Measurements from ENCODE around the gene GJD3. TPM values are rescaled to one million over a fixed set of nuclear protein-coding genes. Genes with fewer than 3 reads are reported as not detected.

Gene GJD3
- total RNA-seq, 1 experiment from 2014 or later = not detected

GRCh38 chr17:40338941-40339649, 25.4 kb downstream of the GJD3 start:
- DNase-seq = no peak
- 0 out of 2 replicates have a peak, but pooled peaks cover 2% of the 10 kb centered on the region for H4K20me1 ChIP-seq (ENCODE audit: insufficient read depth)
- no TSS peak for BruUV-seq (replicated peaks)
- H3K9me3 ChIP-seq (ENCODE audit: insufficient read depth, low read depth) = no peaks in the 10 kb centered on the region
- H3K4me1 ChIP-seq (replicated peaks; ENCODE audit: insufficient read depth) = peaks cover 25% of the 10 kb centered on the region
- no peak overlapping the region for H3K4me2 ChIP-seq
- ChIA-PET POLR2A (ENCODE audit: unreplicated experiment) (no interaction called here), CTCF (interaction anchor here (0.6 to 0.7 kb wide), 2 partner anchors 15 to 725 kb away, joined by 5 to 14 read pairs; no protein-coding TSS in a partner anchor)
- peaks cover 61% of the 10 kb centered on the region for H3K79me2 ChIP-seq (ENCODE audit: low read depth)
- H3K27ac ChIP-seq = no peak overlapping the region
- TF ChIP-seq EZH2 (IDR thresholded peaks at IDR 0.05; ENCODE audit: low read depth) (no peak), CTCF (conservative IDR thresholded peaks at IDR 0.05) (no peak)
- H3K27me3 ChIP-seq (ENCODE audit: insufficient read depth, low read depth) = no peaks in the 10 kb centered on the region
- H3F3A ChIP-seq (ENCODE audit: insufficient read depth, low read depth) = peaks cover 24% of the 10 kb centered on the region
- no peaks in the 10 kb centered on the region for H3K36me3 ChIP-seq (ENCODE audit: low read depth)
- H3K9me2 ChIP-seq (ENCODE audit: insufficient read depth) = no peaks in the 10 kb centered on the region
- H2AFZ ChIP-seq = no peak overlapping the region
- intact Hi-C loops (cut with micrococcal nuclease; ENCODE audit: unreplicated experiment) = no loop called here
- no peak overlapping the region for H3K4me3 ChIP-seq

GRCh38 chr17:40338058-40338457, 26.5 kb downstream of the GJD3 start:
- DNase-seq = no peak
- Histone ChIP-seq H3K36me3 (ENCODE audit: low read depth) (no peaks in the 10 kb centered on the region), H3K9me2 (ENCODE audit: insufficient read depth) (no peaks in the 10 kb centered on the region), H4K20me1 (ENCODE audit: insufficient read depth) (0 out of 2 replicates have a peak, but pooled peaks cover 4% of the 10 kb centered on the region), H3K79me2 (ENCODE audit: low read depth) (peaks cover 51% of the 10 kb centered on the region), H3F3A (ENCODE audit: insufficient read depth, low read depth) (peaks cover 25% of the 10 kb centered on the region), H3K4me2 (no peak overlapping the region), H2AFZ (no peak overlapping the region), H3K27me3 (ENCODE audit: insufficient read depth, low read depth) (no peaks in the 10 kb centered on the region), H3K9me3 (ENCODE audit: insufficient read depth, low read depth) (no peaks in the 10 kb centered on the region), H3K4me1 (replicated peaks; ENCODE audit: insufficient read depth) (peaks cover 33% of the 10 kb centered on the region), H3K4me3 (no peak overlapping the region), H3K27ac (no peak overlapping the region)
- intact Hi-C loops (cut with micrococcal nuclease; ENCODE audit: unreplicated experiment) = no loop called here
- no TSS peak for BruUV-seq (replicated peaks)
- POLR2A ChIA-PET (ENCODE audit: unreplicated experiment) = no interaction called here
- CTCF ChIA-PET = no interaction called here
- no peak for TF ChIP-seq EZH2 (IDR thresholded peaks at IDR 0.05; ENCODE audit: low read depth)
- no peak for TF ChIP-seq CTCF (conservative IDR thresholded peaks at IDR 0.05)

GRCh38 chr17:40337351-40337750, 27.2 kb downstream of the GJD3 start:
- POLR2A ChIA-PET (ENCODE audit: unreplicated experiment) = no interaction called here
- no peak overlapping the region for H3K4me2 ChIP-seq
- 0 out of 2 replicates have a peak, but pooled peaks cover 4% of the 10 kb centered on the region for H4K20me1 ChIP-seq (ENCODE audit: insufficient read depth)
- intact Hi-C loops (cut with micrococcal nuclease; ENCODE audit: unreplicated experiment) = no loop called here
- H3K9me3 ChIP-seq (ENCODE audit: insufficient read depth, low read depth) = no peaks in the 10 kb centered on the region
- CTCF ChIA-PET = no interaction called here
- peaks cover 25% of the 10 kb centered on the region for H3F3A ChIP-seq (ENCODE audit: insufficient read depth, low read depth)
- H3K27ac ChIP-seq = no peak overlapping the region
- peaks cover 43% of the 10 kb centered on the region for H3K79me2 ChIP-seq (ENCODE audit: low read depth)
- peaks cover 33% of the 10 kb centered on the region for H3K4me1 ChIP-seq (replicated peaks; ENCODE audit: insufficient read depth)
- H3K27me3 ChIP-seq (ENCODE audit: insufficient read depth, low read depth) = no peaks in the 10 kb centered on the region
- H3K4me3 ChIP-seq = no peak overlapping the region
- H2AFZ ChIP-seq = no peak overlapping the region
- no peak for DNase-seq
- no peaks in the 10 kb centered on the region for H3K36me3 ChIP-seq (ENCODE audit: low read depth)
- TF ChIP-seq CTCF (conservative IDR thresholded peaks at IDR 0.05) (no peak), EZH2 (IDR thresholded peaks at IDR 0.05; ENCODE audit: low read depth) (no peak)
- no peaks in the 10 kb centered on the region for H3K9me2 ChIP-seq (ENCODE audit: insufficient read depth)
- no TSS peak for BruUV-seq (replicated peaks)

Measured in PC-9 (cell line).